Activated CD4-positive, alpha-beta T cell treated with anti-CD3 and anti-CD28 coated beads for 24 hours (primary cell): ENCODE measurements around the gene TCOF1.
A peak's percentile ranks its signal among the peaks of the same experiment; 100 is the strongest.

Experiments
- DNase-seq, 2 donors: peaks; one replicate each; pipeline ENCODE4 v3.0.0-alpha.2; 2020; ENCODE audit warnings: low read depth in 2 of 2

The TCOF1 gene

GRCh38 chr5:150357326-150358260 lies at the start of gene TCOF1:
TCOF1 (plus strand) TSS chr5:150357697; CDS start chr5:150357747, 50 bp downstream.
- peak; percentile 95 to 97 for DNase-seq

GRCh38 chr5:150309101-150309885 lies 48.2 kb upstream of the TCOF1 start:
- no peak for DNase-seq

- no peak for DNase-seq
Measured at GRCh38 chr5:150309886-150310239, 47.6 kb upstream of the TCOF1 start.

GRCh38 chr5:150310246-150310645 lies 47.3 kb upstream of the TCOF1 start:
- DNase-seq = no peak

- no peak for DNase-seq
Measured at GRCh38 chr5:150311015-150311692, 46.3 kb upstream of the TCOF1 start.

GRCh38 chr5:150312518-150312917 lies 45.0 kb upstream of the TCOF1 start:
- no peak for DNase-seq

- DNase-seq = no peak
Measured at GRCh38 chr5:150313501-150313900, 44.0 kb upstream of the TCOF1 start.

GRCh38 chr5:150313921-150314716 lies 43.4 kb upstream of the TCOF1 start:
- no peak for DNase-seq

- DNase-seq = no peak
Measured at GRCh38 chr5:150315245-150315644, 42.3 kb upstream of the TCOF1 start.

GRCh38 chr5:150316320-150316719 lies 41.2 kb upstream of the TCOF1 start:
- no peak for DNase-seq

- DNase-seq = no peak
Measured at GRCh38 chr5:150317048-150318003, 40.2 kb upstream of the TCOF1 start.

GRCh38 chr5:150318613-150319483 lies 38.6 kb upstream of the TCOF1 start:
- no peak for DNase-seq

- DNase-seq = no peak
Measured at GRCh38 chr5:150319484-150319790, 38.1 kb upstream of the TCOF1 start.

- DNase-seq = no peak
Measured at GRCh38 chr5:150320044-150320613, 37.4 kb upstream of the TCOF1 start.

GRCh38 chr5:150321211-150321610 lies 36.3 kb upstream of the TCOF1 start:
- no peak for DNase-seq

GRCh38 chr5:150321784-150322183 lies 35.7 kb upstream of the TCOF1 start:
- no peak for DNase-seq

- no peak for DNase-seq
Measured at GRCh38 chr5:150322202-150322601, 35.3 kb upstream of the TCOF1 start.

- DNase-seq = no peak
Measured at GRCh38 chr5:150323092-150323491, 34.4 kb upstream of the TCOF1 start.

- no peak for DNase-seq
Measured at GRCh38 chr5:150323819-150324218, 33.7 kb upstream of the TCOF1 start.
